Esophagus (tissue), 2 donors: Measurements from ENCODE around the gene FLRT2. TPM values are rescaled to one million over a fixed set of nuclear protein-coding genes. Genes with fewer than 3 reads are reported as not detected.
A peak's percentile ranks its signal among the peaks of the same experiment; 100 is the strongest.

ENCODE experiments used
- H3K27ac ChIP-seq, 2 donors: one replicate each; pipeline ENCODE4 v1.5.1; 2013; ENCODE audit warnings: low read depth in 2 of 2, mild to moderate bottlenecking in 2 of 2, inconsistent platforms in 1 of 2, low read length in 1 of 2, moderate library complexity in 1 of 2
- H3K27me3 ChIP-seq, 2 donors: one replicate each; pipeline ENCODE4 v1.6.1; 2013; ENCODE audit warnings: low read length in 2 of 2, control low read depth in 1 of 2, mild to moderate bottlenecking in 1 of 2; ENCODE audit not compliant: insufficient read depth in 2 of 2, control insufficient read depth in 1 of 2
- H3K36me3 ChIP-seq, 2 donors: one replicate each; pipeline ENCODE4 v1.6.1; 2013; ENCODE audit warnings: low read length in 1 of 2; ENCODE audit not compliant: control insufficient read depth in 2 of 2, insufficient read depth in 2 of 2
- H3K4me1 ChIP-seq, 2 donors: one replicate each; pipeline ENCODE4 v1.6.1; 2013; ENCODE audit warnings: low read length in 1 of 2; ENCODE audit not compliant: control insufficient read depth in 2 of 2, insufficient read depth in 2 of 2
- H3K4me3 ChIP-seq, 2 donors: one replicate each; pipeline ENCODE4 v1.5.1; 2013; ENCODE audit warnings: low read length in 2 of 2, mild to moderate bottlenecking in 2 of 2, low read depth in 1 of 2, moderate library complexity in 1 of 2
- H3K9me3 ChIP-seq, 2 donors: one replicate each; pipeline ENCODE4 v1.6.1; 2013; ENCODE audit warnings: mild to moderate bottlenecking in 2 of 2, low read depth in 1 of 2, low read length in 1 of 2, moderate library complexity in 1 of 2; ENCODE audit not compliant: control insufficient read depth in 2 of 2, insufficient read depth in 1 of 2
- WGBS, 2 donors: extraction: QIAGEN DNeasy Blood & Tissue Kit; methylation state at CpG; one replicate each; pipeline ENCODE4 v1.1.7; 2013; 5-methylcytosine and 5-hydroxymethylcytosine counted together
- polyA plus RNA-seq, 2 donors: library from polyadenylated mRNA; stranded (reverse); fragments of 200-250 nt; gene quantifications; one replicate each; pipeline ENCODE4 v1.2.3, GENCODE V29; 2013
- donor health status: healthy with polysubstance abuse.
- donor health status: Bipolar disorder and iron deficiency.

The FLRT2 gene
- polyA plus RNA-seq, 2 donors: 0.98 to 2.1 TPM

DNA sequence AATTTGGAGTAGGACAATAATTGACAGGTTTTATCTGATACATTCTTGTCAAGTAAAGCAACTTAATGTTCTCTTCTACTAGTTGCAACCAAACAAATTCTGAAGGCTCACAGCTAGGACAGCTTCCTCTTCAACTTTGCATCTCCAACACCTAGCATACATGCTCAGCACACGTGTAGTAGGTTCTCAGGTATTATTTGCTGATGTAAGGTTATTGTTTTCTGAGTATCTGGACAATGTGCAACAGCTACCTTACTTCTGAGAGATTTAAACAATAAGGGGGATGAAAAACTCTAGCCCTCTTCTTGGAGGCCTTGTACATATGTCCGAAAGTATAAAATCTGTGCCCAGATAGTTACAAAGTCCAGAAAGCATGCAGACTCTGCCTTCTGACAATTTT, 15.5 kb upstream of the FLRT2 start:
- Histone ChIP-seq H3K27me3 (no peaks in the 10 kb centered on the region), H3K27ac (no peak overlapping the region), H3K4me3 (no peak overlapping the region), H3K36me3 (no peaks in the 10 kb centered on the region), H3K9me3 (no peaks in the 10 kb centered on the region), H3K4me1 (no peaks in the 10 kb centered on the region)
- WGBS, 2 donors: 82 to 87% methylated on average over 2 of the region's 2 CpGs

- H3K27ac ChIP-seq: no peak overlapping the region
- H3K4me1 ChIP-seq: no peaks in the 10 kb centered on the region
- H3K4me3 ChIP-seq: no peak overlapping the region
- no peaks in the 10 kb centered on the region for H3K36me3 ChIP-seq
- 59 to 65% methylated on average over 5 of the region's 5 CpGs for WGBS, 2 donors
- H3K9me3 ChIP-seq: no peaks in the 10 kb centered on the region
- H3K27me3 ChIP-seq: no peaks in the 10 kb centered on the region
Observed at GRCh38 chr14:85516239-85517113, 13.5 kb upstream of the FLRT2 start.

- 87 to 93% methylated on average over 2 of the region's 2 CpGs for WGBS, 2 donors
- H3K9me3 ChIP-seq: no peaks in the 10 kb centered on the region
- H3K27ac ChIP-seq: no peak overlapping the region
- no peaks in the 10 kb centered on the region for H3K27me3 ChIP-seq
- H3K36me3 ChIP-seq: no peaks in the 10 kb centered on the region
- H3K4me1 ChIP-seq: no peaks in the 10 kb centered on the region
- H3K4me3 ChIP-seq: no peak overlapping the region
Observed at GRCh38 chr14:85517114-85517688, 12.7 kb upstream of the FLRT2 start.

- Histone ChIP-seq H3K4me3 (no peak overlapping the region), H3K36me3 (no peaks in the 10 kb centered on the region), H3K27me3 (no peaks in the 10 kb centered on the region), H3K27ac (no peak overlapping the region), H3K4me1 (no peaks in the 10 kb centered on the region), H3K9me3 (no peaks in the 10 kb centered on the region)
- WGBS, 2 donors: 51 to 69% methylated on average over 1 of the region's 1 CpG
Observed at GRCh38 chr14:85519661-85520305, 10.2 kb upstream of the FLRT2 start.

DNA sequence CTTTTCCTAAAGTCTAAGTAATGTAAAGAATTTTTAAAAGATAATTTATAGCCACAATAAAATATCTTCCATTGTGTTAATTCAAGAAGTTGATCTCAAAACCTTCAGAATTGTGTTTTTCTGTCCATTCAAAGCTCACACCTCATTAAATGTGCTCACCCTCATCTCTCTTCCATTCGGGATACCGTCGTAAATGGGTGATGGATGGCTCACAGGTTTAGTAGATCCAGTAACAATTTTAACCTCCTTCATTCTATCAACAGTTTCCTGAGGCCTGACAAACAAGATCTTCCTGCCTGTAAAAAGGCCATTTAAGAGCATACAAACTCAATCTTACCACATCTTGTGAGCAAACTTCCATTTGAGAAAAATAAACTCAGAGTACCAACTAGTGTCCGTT, 9.4 kb upstream of the FLRT2 start:
- Histone ChIP-seq H3K27me3 (no peaks in the 10 kb centered on the region), H3K9me3 (no peaks in the 10 kb centered on the region), H3K4me3 (no peak overlapping the region), H3K36me3 (no peaks in the 10 kb centered on the region), H3K4me1 (no peaks in the 10 kb centered on the region), H3K27ac (no peak overlapping the region)
- 88 to 89% methylated on average over 4 of the region's 4 CpGs for WGBS, 2 donors

DNA sequence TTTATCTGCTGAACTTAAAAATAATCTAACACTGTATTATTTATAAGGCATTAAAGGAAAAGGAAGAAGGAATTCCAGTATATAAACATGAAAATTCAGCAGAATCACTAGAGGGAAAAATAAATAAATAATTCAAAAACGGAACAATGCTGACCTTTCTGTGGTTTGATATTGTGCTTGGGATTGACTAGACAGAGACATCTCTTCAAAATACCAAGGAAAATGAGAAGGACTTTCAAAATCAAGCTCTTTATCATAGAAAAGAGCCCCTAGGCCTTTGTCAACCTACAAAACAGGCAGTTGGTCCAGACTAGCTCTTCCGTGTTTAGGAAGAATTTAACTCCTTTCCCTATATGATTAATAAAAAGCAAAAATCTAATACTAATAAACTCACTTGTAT, 6.3 kb upstream of the FLRT2 start:
- Histone ChIP-seq H3K27me3 (no peaks in the 10 kb centered on the region), H3K27ac (no peak overlapping the region), H3K9me3 (no peaks in the 10 kb centered on the region), H3K4me1 (no peaks in the 10 kb centered on the region), H3K36me3 (no peaks in the 10 kb centered on the region), H3K4me3 (no peak overlapping the region)
- WGBS, 2 donors: 80 to 87% methylated on average over 2 of the region's 2 CpGs

DNA sequence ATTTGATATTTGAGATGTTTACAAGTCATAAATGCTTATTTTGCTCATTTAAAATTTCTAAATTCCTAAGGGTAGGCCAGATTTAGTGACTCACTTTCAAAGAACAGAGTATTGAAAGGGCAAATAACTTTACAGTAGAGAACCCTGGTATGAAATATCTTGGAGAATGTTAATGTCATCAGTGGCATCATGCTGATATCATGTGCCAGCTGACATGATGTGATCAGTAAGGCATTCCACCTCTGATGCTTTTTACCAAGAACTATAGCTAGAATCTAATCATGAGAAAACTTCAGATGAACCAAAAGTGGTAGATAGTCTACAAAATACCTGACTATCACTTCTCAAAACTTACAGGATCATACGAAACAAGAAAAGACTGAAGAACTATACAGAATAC, 2.9 kb upstream of the FLRT2 start:
- no peak overlapping the region for H3K27ac ChIP-seq
- peaks cover 10 to 15% of the 10 kb centered on the region in 2 donors for H3K4me1 ChIP-seq
- H3K4me3 ChIP-seq: no peak overlapping the region
- no peaks in the 10 kb centered on the region for H3K36me3 ChIP-seq
- H3K27me3 ChIP-seq: peaks cover 5 to 6% of the 10 kb centered on the region in 2 donors
- H3K9me3 ChIP-seq: no peaks in the 10 kb centered on the region
- WGBS, 2 donors: 89 to 94% methylated on average over 1 of the region's 1 CpG

DNA sequence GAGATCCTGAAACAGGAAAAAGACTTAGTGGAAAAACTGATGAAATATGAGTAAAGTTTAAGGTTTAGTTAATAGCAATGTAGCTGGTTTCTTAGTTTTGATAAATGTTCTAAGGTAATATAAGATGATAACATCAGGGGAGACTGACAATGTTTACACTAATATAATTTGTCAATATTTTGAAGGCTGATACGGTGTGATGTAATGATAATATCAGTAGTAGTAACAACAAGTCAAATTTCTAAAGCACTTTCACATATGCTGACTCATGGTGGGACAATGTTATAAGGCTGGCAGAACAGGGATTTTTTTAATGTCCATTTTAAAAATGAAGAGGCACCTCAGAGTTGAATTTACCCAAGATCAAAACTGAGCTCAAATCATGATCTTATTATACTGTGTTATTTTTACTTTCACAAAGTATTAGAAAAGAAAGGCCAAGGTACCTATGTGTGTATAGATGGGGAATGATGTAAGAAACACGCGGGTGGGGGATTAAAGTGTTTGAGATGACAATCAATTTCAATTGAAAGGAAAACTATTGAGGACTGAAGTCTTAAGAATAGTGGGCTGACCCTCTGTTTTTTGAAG, 2.4 kb upstream of the FLRT2 start:
- H3K4me3 ChIP-seq: no peak overlapping the region
- H3K27ac ChIP-seq: no peak overlapping the region
- H3K4me1 ChIP-seq: peaks cover 10 to 15% of the 10 kb centered on the region in 2 donors
- H3K27me3 ChIP-seq: peaks cover 5 to 6% of the 10 kb centered on the region in 2 donors
- H3K9me3 ChIP-seq: no peaks in the 10 kb centered on the region
- 66 to 69% methylated on average over 3 of the region's 3 CpGs for WGBS, 2 donors
- no peaks in the 10 kb centered on the region for H3K36me3 ChIP-seq

DNA sequence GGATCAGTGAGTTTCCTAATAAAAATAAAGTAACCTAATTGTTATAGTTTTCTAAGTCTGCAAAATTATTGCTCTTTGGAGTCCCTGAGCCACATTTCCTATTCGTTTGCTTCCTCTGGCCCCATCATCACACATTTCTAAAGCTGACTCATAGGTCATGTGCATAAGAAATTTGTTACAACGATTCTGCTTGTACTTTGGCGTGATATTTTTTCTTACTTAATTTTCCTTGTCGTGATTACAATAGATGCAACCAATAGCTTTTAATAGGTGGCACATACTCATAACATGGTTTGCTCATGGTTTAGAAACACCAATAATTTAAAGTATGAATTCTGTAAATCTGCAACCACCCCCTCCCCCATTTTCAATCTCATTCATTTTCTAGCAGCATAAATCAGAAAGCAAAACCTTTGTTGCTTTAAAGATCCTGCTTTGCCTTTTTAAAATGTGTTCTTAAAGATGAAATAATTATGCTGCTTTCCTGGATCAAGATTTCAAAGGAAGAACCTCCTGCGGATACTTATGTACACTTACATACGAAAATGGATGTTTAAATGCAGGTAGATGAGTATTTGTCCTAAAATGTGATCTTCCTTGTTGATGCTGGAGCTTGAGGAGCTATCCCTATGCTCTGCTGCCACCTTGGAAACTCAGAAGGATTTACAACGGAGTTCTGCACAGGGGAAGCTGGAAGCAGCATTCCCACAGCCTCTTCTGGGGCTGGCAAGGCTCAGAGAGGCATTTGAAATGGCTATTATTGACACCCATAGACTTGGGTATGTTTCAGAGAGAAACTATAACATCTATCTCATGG, 1.7 kb upstream of the FLRT2 start:
- Histone ChIP-seq H3K27ac (peak overlapping the region in 1 of 2 donors; percentile 11), H3K27me3 (peaks cover 6 to 7% of the 10 kb centered on the region in 2 donors), H3K9me3 (no peaks in the 10 kb centered on the region), H3K4me3 (peak overlapping the region in 1 of 2 donors; percentile 65), H3K36me3 (no peaks in the 10 kb centered on the region), H3K4me1 (peaks cover 10 to 15% of the 10 kb centered on the region in 2 donors)
- WGBS, 2 donors: 22 to 26% methylated on average over 7 of the region's 7 CpGs
